ENCODE data around the gene ANO5. TPM values are rescaled to one million over a fixed set of nuclear protein-coding genes. Genes with fewer than 3 reads are reported as not detected.
"Not testable (repeated sequence)": the region's sequence is repeated elsewhere in the genome, so short reads cannot be mapped to it uniquely, and the experiment has no call there.

ANO5 gene
- total RNA-seq, 1 experiment from 2014 or later = 3.4 TPM

- no peak overlapping the region for H3K56ac ChIP-seq (ENCODE audit: insufficient read length, low read depth, low read length)
- TF ChIP-seq, protein P1, sequence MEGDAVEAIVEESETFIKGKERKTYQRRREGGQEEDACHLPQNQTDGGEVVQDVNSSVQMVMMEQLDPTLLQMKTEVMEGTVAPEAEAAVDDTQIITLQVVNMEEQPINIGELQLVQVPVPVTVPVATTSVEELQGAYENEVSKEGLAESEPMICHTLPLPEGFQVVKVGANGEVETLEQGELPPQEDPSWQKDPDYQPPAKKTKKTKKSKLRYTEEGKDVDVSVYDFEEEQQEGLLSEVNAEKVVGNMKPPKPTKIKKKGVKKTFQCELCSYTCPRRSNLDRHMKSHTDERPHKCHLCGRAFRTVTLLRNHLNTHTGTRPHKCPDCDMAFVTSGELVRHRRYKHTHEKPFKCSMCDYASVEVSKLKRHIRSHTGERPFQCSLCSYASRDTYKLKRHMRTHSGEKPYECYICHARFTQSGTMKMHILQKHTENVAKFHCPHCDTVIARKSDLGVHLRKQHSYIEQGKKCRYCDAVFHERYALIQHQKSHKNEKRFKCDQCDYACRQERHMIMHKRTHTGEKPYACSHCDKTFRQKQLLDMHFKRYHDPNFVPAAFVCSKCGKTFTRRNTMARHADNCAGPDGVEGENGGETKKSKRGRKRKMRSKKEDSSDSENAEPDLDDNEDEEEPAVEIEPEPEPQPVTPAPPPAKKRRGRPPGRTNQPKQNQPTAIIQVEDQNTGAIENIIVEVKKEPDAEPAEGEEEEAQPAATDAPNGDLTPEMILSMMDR (conservative IDR thresholded peaks at IDR 0.05) = no peak
- Mint-ChIP-seq H3K27me3 (ENCODE audit: low read depth) (no peaks in the 10 kb centered on the region), H3K4me1 (no peaks in the 10 kb centered on the region), H3K27ac (no peak overlapping the region), H3K36me3 (ENCODE audit: insufficient read depth in 1 of 3, low read depth in 3 of 3) (no peaks in the 10 kb centered on the region; a peak in 1 of 7 replicates), H3K9me3 (no peaks in the 10 kb centered on the region), H3K4me3 (no peak overlapping the region)
- no peaks in the 10 kb centered on the region for H3K27me3 ChIP-seq (ENCODE audit: insufficient read depth, low read length)
- no peak overlapping the region for H3T11ph ChIP-seq (ENCODE audit: low read length)
- no peak overlapping the region for H2AK5ac ChIP-seq (ENCODE audit: insufficient read length, low read length)
- WGBS (ENCODE audit: extremely low coverage, insufficient read length, low lambda C conversion rate) = no CpG with 5 or more reads among the region's 2 CpGs
- no peak overlapping the region for H3K23ac ChIP-seq (ENCODE audit: insufficient read length, low read depth, low read length)
- H2BK20ac ChIP-seq (ENCODE audit: low read depth, low read length, poor library complexity, severe bottlenecking) = no peak overlapping the region
- H4K91ac ChIP-seq (ENCODE audit: insufficient read length, low read depth, low read length) = no peak overlapping the region
- H2AFZ ChIP-seq (ENCODE audit: low read length) = no peak overlapping the region
- no peaks in the 10 kb centered on the region for H3K79me2 ChIP-seq (ENCODE audit: insufficient read depth, low read length)
- no peaks in the 10 kb centered on the region for H3K79me1 ChIP-seq (ENCODE audit: insufficient read depth, low read depth, low read length, poor library complexity, severe bottlenecking)
- H4K8ac ChIP-seq (replicated peaks; ENCODE audit: insufficient read length, low read depth, low read length) = no peak overlapping the region
- H2BK120ac ChIP-seq (ENCODE audit: low read depth, low read length, poor library complexity, severe bottlenecking) = no peak overlapping the region
- H2BK15ac ChIP-seq (ENCODE audit: low read depth, low read length) = no peak overlapping the region
- no peak overlapping the region for H2BK12ac ChIP-seq (ENCODE audit: insufficient read length, low read depth, low read length)
- H3K14ac ChIP-seq (ENCODE audit: insufficient read depth, low read length) = no peak overlapping the region
- H3K4me2 ChIP-seq (ENCODE audit: insufficient read depth, insufficient read length, low read length) = no peak overlapping the region
- H3K23me2 ChIP-seq (ENCODE audit: insufficient read length, low read depth, low read length, poor library complexity, severe bottlenecking) = no peaks in the 10 kb centered on the region
- no peaks in the 10 kb centered on the region for H4K20me1 ChIP-seq (ENCODE audit: control insufficient read depth, insufficient read depth, insufficient read length)
- no peak for DNase-seq
- no peaks in the 10 kb centered on the region for H3K4me1 ChIP-seq (ENCODE audit: insufficient read depth, low read length)
- H3K18ac ChIP-seq (ENCODE audit: insufficient read length, low read depth, low read length) = no peak overlapping the region
- H3K9ac ChIP-seq (ENCODE audit: extremely low read depth, insufficient read length, low read length) = no peak overlapping the region
- H3K27ac ChIP-seq (ENCODE audit: insufficient read length, low read depth, low read length) = no peak overlapping the region
- no peaks in the 10 kb centered on the region for H3K9me3 ChIP-seq (ENCODE audit: control insufficient read depth, low read depth, low read length)
- H4K5ac ChIP-seq (ENCODE audit: insufficient read length, low read depth, low read length) = no peak overlapping the region
- H3K4ac ChIP-seq (ENCODE audit: low read depth, low read length) = no peak overlapping the region
- no peak overlapping the region for H2BK5ac ChIP-seq (ENCODE audit: insufficient read length, low read length)
These were observed 70.7 kb downstream of the ANO5 start for GRCh38 chr11:22263613-22264012.

DNA sequence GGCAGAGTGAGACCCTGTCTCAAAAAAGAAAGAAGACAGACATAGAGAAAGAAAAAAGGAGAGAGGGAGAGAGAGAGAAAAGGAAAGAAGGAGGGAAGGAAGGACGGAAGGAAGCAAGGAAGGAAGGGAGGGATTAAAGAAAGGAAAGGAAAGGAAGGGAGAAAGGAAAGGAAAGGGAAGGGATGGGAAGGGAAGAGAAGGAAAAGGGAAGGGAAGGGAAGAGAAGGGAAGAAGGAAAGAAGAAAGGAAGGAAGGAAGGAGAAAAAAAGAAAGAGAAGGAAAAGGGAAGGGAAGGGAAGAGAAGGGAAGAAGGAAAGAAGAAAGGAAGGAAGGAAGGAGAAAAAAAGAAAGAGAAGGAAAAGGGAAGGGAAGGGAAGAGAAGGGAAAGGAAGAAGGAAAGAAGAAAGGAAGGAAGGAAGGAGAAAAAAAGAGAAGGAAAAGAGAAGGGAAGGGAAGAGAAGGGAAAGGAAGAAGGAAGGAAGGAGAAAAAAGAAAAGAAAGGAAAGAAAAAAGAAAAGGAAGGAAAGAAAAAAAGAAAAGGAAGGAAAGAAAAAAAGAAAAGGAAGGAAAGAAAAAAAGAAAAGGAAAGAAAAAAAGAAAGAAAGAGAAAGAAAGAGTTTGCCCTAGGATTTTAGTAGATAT is 76.2 kb downstream of the ANO5 start:
- not testable (repeated sequence) for H3K9ac ChIP-seq (ENCODE audit: extremely low read depth, insufficient read length, low read length)

More for the DNA sequence above, 76.2 kb downstream of the ANO5 start:
- not testable (repeated sequence) for H3K79me2 ChIP-seq (ENCODE audit: insufficient read depth, low read length); H3K14ac ChIP-seq (ENCODE audit: insufficient read depth, low read length); H3T11ph ChIP-seq (ENCODE audit: low read length); H3K9me3 ChIP-seq (ENCODE audit: control insufficient read depth, low read depth, low read length); H3K4me1 Mint-ChIP-seq; H3K23me2 ChIP-seq (ENCODE audit: insufficient read length, low read depth, low read length, poor library complexity, severe bottlenecking); H3K27me3 Mint-ChIP-seq (ENCODE audit: low read depth); H3K4me3 Mint-ChIP-seq; H2BK20ac ChIP-seq (ENCODE audit: low read depth, low read length, poor library complexity, severe bottlenecking); H3K4me2 ChIP-seq (ENCODE audit: insufficient read depth, insufficient read length, low read length); H2BK15ac ChIP-seq (ENCODE audit: low read depth, low read length); H3K56ac ChIP-seq (ENCODE audit: insufficient read length, low read depth, low read length); H2BK120ac ChIP-seq (ENCODE audit: low read depth, low read length, poor library complexity, severe bottlenecking); H3K4ac ChIP-seq (ENCODE audit: low read depth, low read length); H3K9me3 Mint-ChIP-seq; H2BK5ac ChIP-seq (ENCODE audit: insufficient read length, low read length); H3K27ac ChIP-seq (ENCODE audit: insufficient read length, low read depth, low read length); H2AFZ ChIP-seq (ENCODE audit: low read length); DNase-seq; H3K36me3 Mint-ChIP-seq (ENCODE audit: insufficient read depth in 1 of 3, low read depth in 3 of 3); H3K27ac Mint-ChIP-seq; H2BK12ac ChIP-seq (ENCODE audit: insufficient read length, low read depth, low read length); H2AK5ac ChIP-seq (ENCODE audit: insufficient read length, low read length); H4K8ac ChIP-seq (replicated peaks; ENCODE audit: insufficient read length, low read depth, low read length); H3K79me1 ChIP-seq (ENCODE audit: insufficient read depth, low read depth, low read length, poor library complexity, severe bottlenecking); H4K91ac ChIP-seq (ENCODE audit: insufficient read length, low read depth, low read length); H3K23ac ChIP-seq (ENCODE audit: insufficient read length, low read depth, low read length); H3K18ac ChIP-seq (ENCODE audit: insufficient read length, low read depth, low read length); H4K5ac ChIP-seq (ENCODE audit: insufficient read length, low read depth, low read length); H3K4me1 ChIP-seq (ENCODE audit: insufficient read depth, low read length); H3K27me3 ChIP-seq (ENCODE audit: insufficient read depth, low read length); H4K20me1 ChIP-seq (ENCODE audit: control insufficient read depth, insufficient read depth, insufficient read length)
- whole genome bisulfite sequencing (ENCODE audit: extremely low coverage, insufficient read length, low lambda C conversion rate) = no CpG with 5 or more reads among the region's 1 CpG

Data from H9 (cell line).